NB4 (cell line): ENCODE results near the gene KLHL25.

Source experiments
- POLR2A ChIP-seq: IDR thresholded peaks from 2 replicates; pipeline ENCODE4 v1.6.1; 2011; ENCODE audit warnings: mild to moderate bottlenecking; ENCODE audit not compliant: insufficient read length; ENCODE audit errors: extremely low read depth
- TF ChIP-seq, protein P1 (sequence below): IDR thresholded peaks from one replicate; pipeline ENCODE4 v1.5.1; 2012; ENCODE audit warnings: low read depth, low read length

DNA sequence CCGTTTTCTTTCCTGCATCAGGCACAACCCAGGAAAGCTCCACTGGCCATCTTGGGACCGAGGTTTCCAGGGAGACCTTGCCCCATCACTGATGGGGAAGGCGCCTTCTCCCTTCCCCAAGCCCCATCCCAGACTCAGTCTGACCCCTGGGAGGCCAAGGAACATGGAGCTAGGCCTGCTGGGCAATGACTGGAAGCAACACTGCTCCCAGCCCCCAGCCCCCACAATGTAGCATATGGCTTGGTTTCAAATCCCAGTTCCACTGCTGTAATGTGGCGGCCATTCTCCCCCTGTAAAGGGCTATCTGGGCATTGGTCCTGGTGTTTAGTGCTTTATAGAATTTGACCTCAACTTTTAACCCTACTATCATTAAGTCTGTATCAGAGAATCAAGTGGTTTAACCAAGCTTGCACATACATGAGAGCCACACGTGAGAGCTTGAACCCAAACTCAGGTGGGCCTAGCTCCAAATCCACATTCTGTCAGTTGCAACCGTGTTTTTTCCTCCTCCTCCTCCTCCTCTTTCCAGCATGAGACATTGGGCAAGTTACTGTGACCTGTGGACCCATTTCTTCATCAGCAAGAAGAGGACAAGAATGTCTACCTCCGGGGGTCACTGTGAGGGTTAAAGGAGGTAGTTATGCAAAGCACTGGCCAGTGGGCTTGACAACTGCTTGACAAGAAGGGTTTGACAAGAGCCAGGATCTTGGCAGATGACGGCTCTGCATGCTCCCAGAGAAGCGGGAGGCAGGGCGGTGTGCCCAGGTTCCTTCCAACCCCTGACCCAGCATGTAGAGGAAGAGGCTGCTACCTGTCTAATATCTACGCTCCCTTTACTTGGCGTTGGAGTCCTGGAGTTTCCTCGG lies 37.4 kb downstream of the KLHL25 start:
- TF ChIP-seq, protein P1, sequence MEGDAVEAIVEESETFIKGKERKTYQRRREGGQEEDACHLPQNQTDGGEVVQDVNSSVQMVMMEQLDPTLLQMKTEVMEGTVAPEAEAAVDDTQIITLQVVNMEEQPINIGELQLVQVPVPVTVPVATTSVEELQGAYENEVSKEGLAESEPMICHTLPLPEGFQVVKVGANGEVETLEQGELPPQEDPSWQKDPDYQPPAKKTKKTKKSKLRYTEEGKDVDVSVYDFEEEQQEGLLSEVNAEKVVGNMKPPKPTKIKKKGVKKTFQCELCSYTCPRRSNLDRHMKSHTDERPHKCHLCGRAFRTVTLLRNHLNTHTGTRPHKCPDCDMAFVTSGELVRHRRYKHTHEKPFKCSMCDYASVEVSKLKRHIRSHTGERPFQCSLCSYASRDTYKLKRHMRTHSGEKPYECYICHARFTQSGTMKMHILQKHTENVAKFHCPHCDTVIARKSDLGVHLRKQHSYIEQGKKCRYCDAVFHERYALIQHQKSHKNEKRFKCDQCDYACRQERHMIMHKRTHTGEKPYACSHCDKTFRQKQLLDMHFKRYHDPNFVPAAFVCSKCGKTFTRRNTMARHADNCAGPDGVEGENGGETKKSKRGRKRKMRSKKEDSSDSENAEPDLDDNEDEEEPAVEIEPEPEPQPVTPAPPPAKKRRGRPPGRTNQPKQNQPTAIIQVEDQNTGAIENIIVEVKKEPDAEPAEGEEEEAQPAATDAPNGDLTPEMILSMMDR: no peak
- no peak for TF ChIP-seq POLR2A
